GM19452 (cell line): ENCODE measurements around the gene LHFPL3.

Experiments used
- ATAC-seq: cut with Tn5 transposase; IDR thresholded peaks from one replicate; pipeline ENCODE4 v1.9.1; 2021; ENCODE audit not compliant: unreplicated experiment

LHFPL3 gene

DNA sequence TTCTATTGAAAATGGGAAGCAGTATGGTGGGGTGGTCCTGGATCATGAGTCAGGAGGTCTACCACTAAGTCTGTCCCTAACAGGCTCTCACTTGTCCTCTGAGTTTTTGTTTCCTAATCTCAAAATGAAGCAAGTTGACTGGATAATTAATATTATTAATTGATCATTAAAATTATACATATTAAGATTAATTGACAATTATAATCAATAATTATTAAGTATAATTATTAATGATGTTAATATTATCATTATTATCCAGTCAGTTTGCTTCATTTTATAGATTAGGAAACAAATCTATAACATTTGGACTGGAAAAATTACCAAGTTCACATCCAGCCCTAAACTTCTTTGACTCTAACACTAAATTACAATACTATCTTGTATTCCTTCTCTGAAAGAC is 511.4 kb downstream of the LHFPL3 start:
- ATAC-seq = no peak

- no peak for ATAC-seq
These were observed 513.4 kb downstream of the LHFPL3 start for GRCh38 chr7:104841798-104842197.

DNA sequence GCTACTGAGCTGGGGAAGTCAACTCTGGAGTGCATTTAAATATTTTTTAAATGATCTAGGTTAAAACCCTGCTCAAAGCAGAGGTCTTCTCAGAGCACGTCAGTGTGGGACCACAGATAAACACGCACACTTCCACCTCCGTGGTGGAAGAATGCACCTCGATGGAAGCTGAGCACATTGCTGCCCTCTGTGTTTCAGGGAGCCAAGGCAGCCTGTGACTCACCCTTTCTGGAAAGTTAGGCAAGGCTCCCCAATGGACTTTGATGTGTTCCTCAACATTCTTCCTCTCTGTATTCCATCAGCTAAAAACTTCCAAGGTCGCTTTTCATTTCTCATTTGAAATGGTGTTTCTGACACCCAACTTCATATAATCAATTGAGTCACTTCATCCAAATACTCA is 514.8 kb downstream of the LHFPL3 start:
- no peak for ATAC-seq

DNA sequence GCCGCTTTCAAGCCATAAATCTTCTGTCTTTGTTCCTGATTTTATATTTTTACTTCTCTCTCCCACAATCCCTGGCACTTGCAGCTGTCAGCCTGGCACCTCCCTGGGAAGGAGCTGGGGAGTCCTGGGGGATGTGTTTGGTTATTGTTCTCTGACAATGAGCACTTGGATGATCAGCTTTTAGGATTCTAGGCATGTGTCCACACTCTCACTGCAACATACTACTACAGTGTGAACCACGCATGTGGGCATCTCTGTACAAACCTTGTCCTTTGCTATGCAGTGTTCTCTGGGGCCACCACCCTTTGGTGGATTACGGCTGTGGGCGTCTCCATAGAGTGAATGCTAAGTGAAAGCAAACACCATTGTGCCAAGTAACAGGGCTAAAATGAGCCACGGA is 517.2 kb downstream of the LHFPL3 start:
- ATAC-seq = no peak

DNA sequence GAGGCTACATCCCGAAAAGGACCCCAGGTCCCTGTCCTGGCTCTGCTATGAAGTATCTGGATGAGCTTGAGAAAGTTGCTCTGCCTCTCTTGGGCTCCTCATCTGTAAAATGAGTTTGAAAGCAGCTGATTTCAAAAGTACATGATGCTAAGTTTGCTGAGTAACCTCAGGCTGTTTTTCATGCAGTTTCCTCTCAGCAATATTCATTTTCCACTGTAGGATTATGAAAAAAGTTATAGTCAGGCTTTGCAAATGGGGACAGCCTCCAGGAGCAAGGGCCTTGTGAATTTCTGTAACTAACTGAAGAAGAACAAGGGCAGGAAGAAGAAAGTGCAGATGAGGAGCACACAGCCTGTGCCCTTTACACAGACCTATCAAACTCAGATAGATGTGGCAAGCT is 518.3 kb downstream of the LHFPL3 start:
- ATAC-seq = no peak

- peak; percentile 62 for ATAC-seq
These were observed 520.0 kb downstream of the LHFPL3 start for GRCh38 chr7:104848138-104848990.

DNA sequence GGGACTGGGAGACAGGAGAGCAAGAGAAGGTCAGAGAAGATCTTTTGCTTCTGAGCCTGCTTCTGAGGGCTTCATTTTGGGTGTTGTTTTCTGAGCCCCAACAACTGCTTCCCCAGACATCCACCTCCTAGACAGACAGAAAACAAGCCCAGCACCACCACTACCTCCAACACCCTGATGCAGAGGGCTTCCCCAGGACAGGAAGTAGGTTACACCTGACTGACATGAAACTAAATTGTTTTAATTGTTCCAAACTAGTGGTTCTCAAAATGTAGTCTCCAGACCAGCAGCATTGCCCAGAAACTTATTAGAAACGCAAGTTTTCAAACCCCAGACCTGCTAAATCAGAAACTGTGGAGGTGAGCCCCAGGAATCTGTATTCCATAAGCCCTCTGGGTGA is 522.0 kb downstream of the LHFPL3 start:
- ATAC-seq = no peak

- no peak for ATAC-seq
These were observed 522.9 kb downstream of the LHFPL3 start for GRCh38 chr7:104851268-104851667.

DNA sequence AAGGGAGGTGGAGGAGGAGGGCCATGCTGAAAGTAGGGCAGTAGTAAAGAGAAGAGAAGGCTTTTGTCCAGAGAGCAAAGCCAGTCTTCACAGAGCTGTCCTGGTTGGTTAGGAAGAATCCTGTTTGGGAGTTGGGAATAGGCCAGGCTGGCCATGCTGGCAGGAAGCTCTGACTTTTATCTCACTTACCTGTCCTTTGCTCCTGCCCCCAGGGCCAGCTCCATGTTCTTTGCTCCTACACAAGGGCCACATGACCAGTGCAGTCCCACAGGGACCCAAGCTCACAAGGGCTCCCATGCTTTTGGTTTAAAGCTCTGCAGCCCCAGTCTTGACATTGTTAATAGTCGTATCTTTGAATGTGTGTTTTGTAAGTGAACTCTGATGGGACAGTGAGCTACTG is 524.0 kb downstream of the LHFPL3 start:
- no peak for ATAC-seq

GRCh38 chr7:104855861-104856260 is 527.5 kb downstream of the LHFPL3 start:
- ATAC-seq = no peak

DNA sequence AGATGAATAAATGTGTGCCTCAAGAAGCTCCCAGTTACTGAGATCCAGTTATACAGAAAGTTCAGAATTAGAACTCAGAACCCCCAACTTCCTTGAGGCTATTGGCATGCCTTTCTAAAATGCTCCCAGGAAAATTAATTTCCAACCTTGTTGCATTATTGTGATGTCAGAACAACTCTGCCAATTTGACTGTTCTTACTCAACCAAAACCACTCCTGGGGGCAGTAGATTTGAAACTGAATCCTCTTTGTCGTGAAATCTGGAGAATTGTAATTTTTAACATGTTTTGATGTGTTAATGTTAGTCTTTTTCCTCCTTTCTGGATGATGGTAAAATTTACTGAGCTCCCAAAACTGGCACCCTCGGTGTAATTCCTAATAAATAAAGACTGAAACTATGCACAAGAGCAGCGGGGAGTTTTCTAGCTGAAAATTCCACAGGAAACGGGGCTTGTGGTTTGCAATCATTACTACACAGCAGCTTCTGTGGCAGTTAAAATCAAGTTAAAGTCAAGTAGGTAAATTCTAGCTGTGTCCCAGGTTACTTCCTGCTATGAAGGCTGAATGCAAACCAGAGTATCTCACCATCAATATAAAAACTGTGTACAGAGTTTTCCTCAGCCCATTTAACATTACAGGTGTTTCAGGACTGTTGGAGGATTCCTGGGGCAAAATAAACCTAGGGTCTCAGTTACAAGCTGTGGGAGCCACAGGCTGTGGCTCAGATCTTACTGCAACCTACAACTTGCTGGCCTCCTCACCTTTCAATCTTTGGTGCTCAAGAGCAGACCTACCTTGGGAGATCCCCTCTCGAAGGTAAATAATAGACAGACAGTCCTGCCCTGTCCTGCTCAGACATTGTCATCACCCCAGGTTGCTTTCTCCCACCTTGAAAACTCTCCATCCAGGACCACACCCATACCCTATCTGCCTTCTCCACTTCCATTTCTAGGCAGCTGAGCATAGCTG is 529.3 kb downstream of the LHFPL3 start:
- ATAC-seq = peak; percentile 50

- ATAC-seq = no peak
These were observed 531.5 kb downstream of the LHFPL3 start for GRCh38 chr7:104859754-104860426.

GRCh38 chr7:104861729-104862390 is 533.5 kb downstream of the LHFPL3 start:
- ATAC-seq = no peak

DNA sequence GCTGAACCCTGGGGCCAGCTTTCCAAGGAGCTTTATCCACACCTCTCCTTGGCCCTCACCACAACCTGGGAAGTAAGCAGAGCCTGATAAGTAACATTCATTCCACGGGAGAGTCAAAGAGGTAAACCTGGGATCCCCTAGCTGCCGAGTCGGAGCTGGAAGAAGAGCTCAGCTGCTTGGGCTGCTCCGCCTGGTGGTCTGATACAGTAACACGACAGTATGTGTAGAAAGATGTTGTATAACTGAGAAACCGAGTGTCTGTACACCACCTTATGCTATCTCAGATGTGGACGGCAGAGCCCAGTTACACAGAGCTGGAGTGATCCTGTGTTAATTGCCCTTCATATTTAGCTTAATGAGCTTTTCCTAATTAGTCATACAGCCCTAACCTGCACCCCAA is 534.3 kb downstream of the LHFPL3 start:
- no peak for ATAC-seq

DNA sequence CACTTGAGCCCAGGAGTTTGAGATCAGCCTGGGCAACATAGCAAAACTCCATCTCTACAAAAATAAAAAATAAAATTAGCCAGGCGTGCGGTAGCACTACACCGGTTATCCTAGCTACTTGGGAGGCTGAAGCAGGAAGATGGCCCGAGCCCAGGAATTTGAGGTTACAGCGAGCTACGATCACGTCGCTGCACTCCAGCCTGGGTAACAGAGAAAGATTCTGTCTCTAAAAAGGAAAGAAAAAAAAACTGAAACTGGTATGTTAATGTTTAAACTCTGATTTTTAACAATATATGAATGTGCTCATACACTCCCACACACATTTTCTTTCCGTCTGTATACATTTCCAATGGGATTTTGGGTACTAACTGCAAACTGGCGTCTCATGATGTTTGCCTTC is 545.0 kb downstream of the LHFPL3 start:
- no peak for ATAC-seq

- peak; percentile 83 for ATAC-seq
These were observed 550.2 kb downstream of the LHFPL3 start for GRCh38 chr7:104878577-104878976.

DNA sequence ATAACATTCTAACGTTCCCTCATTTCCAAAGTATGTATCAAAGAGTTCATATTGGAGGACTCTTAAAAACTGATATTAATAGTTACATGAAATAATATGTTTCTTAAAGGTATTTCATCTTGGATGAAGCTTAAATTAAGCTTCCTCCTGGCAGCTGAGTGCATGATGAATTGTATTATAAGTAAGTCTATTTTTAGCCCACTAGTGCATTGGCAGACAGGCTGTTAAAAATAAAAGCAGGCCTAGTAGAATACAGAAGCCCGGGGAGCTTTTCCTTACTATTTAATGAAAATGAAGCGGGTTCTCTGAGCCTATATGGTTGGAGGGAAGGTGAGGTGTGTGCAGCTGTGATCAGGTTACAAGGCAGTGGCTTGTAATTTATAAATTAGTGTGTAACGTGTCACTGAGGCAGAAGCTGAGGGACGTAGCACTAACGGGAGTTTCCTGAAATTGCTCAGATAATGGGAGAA is 554.9 kb downstream of the LHFPL3 start:
- ATAC-seq = peak; percentile 10

- ATAC-seq = peak; percentile 84
These were observed 555.5 kb downstream of the LHFPL3 start for GRCh38 chr7:104883718-104884452.

GRCh38 chr7:104886651-104887050 is 558.2 kb downstream of the LHFPL3 start:
- ATAC-seq = no peak

DNA sequence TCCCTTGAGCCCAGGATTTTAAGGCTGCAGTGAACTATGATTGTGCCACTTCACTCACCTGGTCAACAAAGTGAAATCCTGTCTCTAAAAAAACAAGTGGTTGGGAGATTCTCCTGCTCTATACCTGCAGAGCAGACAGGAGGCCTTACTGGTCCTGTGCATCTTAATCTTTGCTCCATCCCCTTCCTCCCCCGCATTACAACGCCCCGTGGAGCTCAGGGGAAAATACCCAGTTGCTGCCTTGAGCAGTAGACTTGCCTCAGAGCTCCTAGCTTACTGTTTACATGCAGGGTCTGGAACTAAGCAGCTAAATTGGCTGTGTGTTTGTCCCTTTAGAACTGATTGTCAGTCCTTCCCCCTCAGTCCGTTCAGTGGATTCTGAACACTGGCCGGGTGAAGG is 561.8 kb downstream of the LHFPL3 start:
- no peak for ATAC-seq
